ENCODE results near the gene MSH6.
"Not testable (repeated sequence)": the region's sequence is repeated elsewhere in the genome, so short reads cannot be mapped to it uniquely, and the experiment has no call there.

MSH6 gene

GRCh38 chr2:47849368-47849767 lies 66.4 kb downstream of the MSH6 start:
- Histone ChIP-seq H3K27me3 (ENCODE audit: insufficient read depth, low read length, poor library complexity, severe bottlenecking) (no peaks in the 10 kb centered on the region), H4K20me1 (ENCODE audit: insufficient read depth, low read length, poor library complexity, severe bottlenecking) (peaks cover 64% of the 10 kb centered on the region), H3K9ac (ENCODE audit: low read depth, low read length, poor library complexity, severe bottlenecking) (no peak overlapping the region), H3K4me2 (ENCODE audit: low read depth, low read length, poor library complexity, severe bottlenecking) (no peak overlapping the region), H2AFZ (ENCODE audit: low read length) (no peak overlapping the region), H3F3A (ENCODE audit: low read depth) (no peaks in the 10 kb centered on the region), H3K9me2 (replicated peaks; ENCODE audit: low read depth, low read length) (no peaks in the 10 kb centered on the region), H3K4me3 (ENCODE audit: low read length, poor library complexity, severe bottlenecking) (no peak overlapping the region), H3K9me3 (ENCODE audit: insufficient read depth, low read depth, low read length) (no peaks in the 10 kb centered on the region), H3K4me1 (ENCODE audit: insufficient read depth, low read length, poor library complexity, severe bottlenecking) (peaks cover 8% of the 10 kb centered on the region), H3K79me2 (ENCODE audit: insufficient read depth, low read length) (peaks cover 97% of the 10 kb centered on the region), H3K36me3 (ENCODE audit: insufficient read depth, low read length) (peaks cover 11% of the 10 kb centered on the region; the same call in 1 of the 2 replicates)
- TF ChIP-seq EZH2phosphoT487 (IDR thresholded peaks at IDR 0.05; ENCODE audit: borderline replicate concordance) = no peak
- TF ChIP-seq CTCF (conservative IDR thresholded peaks at IDR 0.05; ENCODE audit: low read length) = no peak

- Histone ChIP-seq H3F3A (ENCODE audit: low read depth) (no peaks in the 10 kb centered on the region), H3K4me3 (ENCODE audit: low read length, poor library complexity, severe bottlenecking) (no peak overlapping the region), H3K9me3 (ENCODE audit: insufficient read depth, low read depth, low read length) (no peaks in the 10 kb centered on the region), H4K20me1 (ENCODE audit: insufficient read depth, low read length, poor library complexity, severe bottlenecking) (peaks cover 64% of the 10 kb centered on the region), H3K36me3 (ENCODE audit: insufficient read depth, low read length) (peaks cover 11% of the 10 kb centered on the region; the same call in 1 of the 2 replicates), H3K4me1 (ENCODE audit: insufficient read depth, low read length, poor library complexity, severe bottlenecking) (peaks cover 8% of the 10 kb centered on the region), H3K27me3 (ENCODE audit: insufficient read depth, low read length, poor library complexity, severe bottlenecking) (no peaks in the 10 kb centered on the region), H2AFZ (ENCODE audit: low read length) (no peak overlapping the region), H3K79me2 (ENCODE audit: insufficient read depth, low read length) (peaks cover 97% of the 10 kb centered on the region), H3K4me2 (ENCODE audit: low read depth, low read length, poor library complexity, severe bottlenecking) (no peak overlapping the region), H3K9me2 (replicated peaks; ENCODE audit: low read depth, low read length) (no peaks in the 10 kb centered on the region), H3K9ac (ENCODE audit: low read depth, low read length, poor library complexity, severe bottlenecking) (no peak overlapping the region)
- TF ChIP-seq EZH2phosphoT487 (IDR thresholded peaks at IDR 0.05; ENCODE audit: borderline replicate concordance) = no peak
- no peak for TF ChIP-seq CTCF (conservative IDR thresholded peaks at IDR 0.05; ENCODE audit: low read length)
These were observed 67.3 kb downstream of the MSH6 start for GRCh38 chr2:47850198-47850597.

GRCh38 chr2:47853067-47853777 lies 70.3 kb downstream of the MSH6 start:
- not testable (repeated sequence) for H3K9me3 ChIP-seq (ENCODE audit: insufficient read depth, low read depth, low read length); H3F3A ChIP-seq (ENCODE audit: low read depth); H3K9ac ChIP-seq (ENCODE audit: low read depth, low read length, poor library complexity, severe bottlenecking); H3K4me3 ChIP-seq (ENCODE audit: low read length, poor library complexity, severe bottlenecking); H3K4me2 ChIP-seq (ENCODE audit: low read depth, low read length, poor library complexity, severe bottlenecking); H3K36me3 ChIP-seq (ENCODE audit: insufficient read depth, low read length); H2AFZ ChIP-seq (ENCODE audit: low read length); H3K9me2 ChIP-seq (replicated peaks; ENCODE audit: low read depth, low read length); H3K4me1 ChIP-seq (ENCODE audit: insufficient read depth, low read length, poor library complexity, severe bottlenecking); H3K27me3 ChIP-seq (ENCODE audit: insufficient read depth, low read length, poor library complexity, severe bottlenecking)
- Histone ChIP-seq H4K20me1 (ENCODE audit: insufficient read depth, low read length, poor library complexity, severe bottlenecking) (peaks cover 83% of the 10 kb centered on the region), H3K79me2 (ENCODE audit: insufficient read depth, low read length) (peaks cover 98% of the 10 kb centered on the region)
